HG02678 (cell line): Measurements from ENCODE around the gene HNRNPAB.
A peak's percentile ranks its signal among the peaks of the same experiment; 100 is the strongest.
"Not testable (repeated sequence)": the region's sequence is repeated elsewhere in the genome, so short reads cannot be mapped to it uniquely, and the experiment has no call there.

ENCODE experiments used
- ATAC-seq: cut with Tn5 transposase; IDR thresholded peaks from one replicate; pipeline ENCODE4 v1.9.1; 2021; ENCODE audit warnings: mild to moderate bottlenecking, moderate library complexity; ENCODE audit not compliant: unreplicated experiment

The HNRNPAB gene

GRCh38 chr5:178229111-178229510, 24.8 kb downstream of the HNRNPAB start:
- ATAC-seq = not testable (repeated sequence)

- ATAC-seq = no peak
Observed at GRCh38 chr5:178229861-178230260, 25.5 kb downstream of the HNRNPAB start.

- no peak for ATAC-seq
Observed at GRCh38 chr5:178230879-178231538, 26.7 kb downstream of the HNRNPAB start.

DNA sequence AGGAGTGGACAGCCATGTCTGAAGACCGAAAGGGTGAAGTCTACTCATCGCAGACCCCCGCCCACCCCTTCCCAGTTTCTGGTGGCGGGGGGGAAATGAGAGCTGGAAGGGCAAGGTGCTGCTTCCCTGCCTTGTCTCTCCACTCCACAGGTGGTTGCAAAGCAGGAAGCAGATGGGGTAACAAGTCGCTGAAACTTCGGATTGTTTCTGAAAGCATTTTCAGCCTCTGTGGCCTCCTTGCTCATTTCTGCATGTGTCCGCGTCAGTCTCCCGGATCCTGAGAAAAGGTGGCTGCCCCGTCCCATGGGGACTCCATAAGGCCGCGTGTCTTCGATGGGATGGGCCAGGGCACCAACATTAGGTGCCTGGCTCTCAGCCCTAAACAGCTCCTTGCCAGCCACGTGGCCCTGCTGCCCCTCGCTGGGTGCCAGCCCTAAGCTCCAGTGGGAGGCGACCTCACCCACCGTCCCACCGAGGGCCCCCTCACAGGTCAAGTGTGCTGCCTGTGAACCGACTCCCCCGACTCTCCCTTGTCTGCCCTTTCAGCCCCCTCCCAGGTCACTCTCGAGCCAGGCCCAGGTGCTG, 27.3 kb downstream of the HNRNPAB start:
- ATAC-seq = no peak

DNA sequence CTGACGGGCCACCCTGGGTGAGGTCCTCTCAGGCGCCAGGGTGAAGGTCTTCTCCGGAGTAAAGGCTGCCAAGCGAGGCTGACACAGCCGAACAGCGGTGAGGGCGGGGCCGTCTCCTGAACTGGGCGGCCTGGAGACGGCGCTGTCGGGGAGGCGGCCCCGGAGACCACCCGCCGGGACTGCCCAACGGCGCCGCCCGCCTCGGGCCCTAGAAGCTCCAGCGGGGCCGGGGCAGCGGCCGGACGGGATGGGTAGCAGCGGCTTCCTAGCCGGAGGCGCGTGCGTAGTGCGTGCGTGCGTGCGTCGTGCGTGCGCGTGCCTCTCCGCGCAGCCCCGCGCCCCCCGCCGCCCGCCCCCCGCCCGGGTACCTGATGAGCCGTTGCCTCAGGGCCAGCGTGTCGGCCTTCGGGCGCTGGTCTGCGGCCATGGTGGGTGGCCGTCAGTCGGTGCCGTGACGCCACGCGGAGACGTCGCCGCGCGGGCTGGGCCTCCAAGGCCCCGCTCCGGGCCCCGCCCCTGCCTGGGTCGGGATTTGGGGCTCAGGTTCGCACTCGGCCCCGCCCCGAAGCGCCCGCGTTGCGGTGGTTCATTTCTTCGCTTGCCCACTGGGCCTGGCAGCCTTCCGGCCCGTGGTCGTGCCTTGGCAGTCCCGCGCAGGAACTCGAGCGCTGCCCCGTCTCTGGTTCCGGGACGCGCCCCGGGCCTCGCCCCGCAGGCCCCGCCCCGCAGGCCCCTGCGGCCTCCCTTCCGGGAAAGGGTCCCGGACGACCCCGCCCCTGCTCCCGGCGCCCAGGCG, 28.0 kb downstream of the HNRNPAB start, which contains the start of gene PHYKPL:
Gene PHYKPL, minus strand, starts transcription at position 679 of the 796 bp plus-strand sequence. Its CDS starts 252 bp downstream, at position 427.
- ATAC-seq = peak; percentile 72

DNA sequence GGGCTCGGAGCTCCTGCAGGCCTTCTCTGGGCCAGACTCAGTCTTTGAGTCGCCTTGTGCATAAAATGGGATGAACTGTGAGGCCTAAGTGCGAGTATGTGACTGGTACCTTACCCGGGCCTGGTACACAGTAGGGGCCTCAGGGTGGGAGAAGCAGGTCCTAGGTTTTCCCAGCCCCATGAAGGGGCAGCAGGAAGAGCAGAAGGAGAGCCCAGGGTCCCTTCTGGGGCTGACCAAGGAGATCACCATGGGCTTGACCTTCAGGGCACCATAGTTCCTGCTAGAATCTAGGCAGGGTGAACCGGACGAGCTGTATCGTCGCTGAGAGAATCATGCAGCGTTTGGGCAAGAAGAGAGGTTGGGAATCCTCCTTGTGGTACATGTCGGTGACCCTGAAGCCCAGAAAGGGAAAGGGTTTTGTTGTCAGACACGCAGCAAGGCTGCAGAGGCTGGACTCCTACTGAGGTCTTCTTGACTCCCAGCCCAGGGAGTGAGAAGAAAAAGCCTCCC, 28.6 kb downstream of the HNRNPAB start:
- no peak for ATAC-seq

DNA sequence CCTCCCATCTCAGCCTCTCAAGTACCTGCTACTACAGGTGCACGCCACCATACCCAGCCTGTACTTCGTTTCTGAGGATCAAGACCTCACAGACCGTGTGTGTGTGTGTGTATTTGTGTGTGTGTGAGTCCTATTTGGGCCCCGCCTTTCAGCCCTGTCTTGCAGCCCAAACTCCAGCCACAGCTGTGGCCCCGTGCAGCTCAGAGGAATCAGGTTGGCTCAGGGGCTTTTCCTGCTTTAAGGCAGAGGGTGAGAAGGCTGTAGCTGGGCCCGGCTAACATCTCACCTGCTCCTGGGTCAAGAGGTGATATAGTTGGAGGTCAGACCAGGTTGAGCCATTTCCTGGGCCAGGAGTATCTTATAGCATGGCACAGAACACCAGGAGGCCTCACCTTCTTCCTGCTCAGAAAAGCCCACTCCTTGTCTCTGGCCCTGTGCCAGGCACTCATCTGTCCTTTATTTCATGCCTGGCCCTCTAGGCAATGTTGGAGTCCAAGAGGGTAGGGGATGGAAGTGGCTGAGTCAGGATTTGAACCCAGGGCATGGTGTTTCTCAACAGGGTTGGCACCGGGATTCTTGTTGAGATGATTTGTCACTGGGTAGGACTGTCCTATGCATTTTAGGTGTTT, 29.9 kb downstream of the HNRNPAB start:
- ATAC-seq = no peak

DNA sequence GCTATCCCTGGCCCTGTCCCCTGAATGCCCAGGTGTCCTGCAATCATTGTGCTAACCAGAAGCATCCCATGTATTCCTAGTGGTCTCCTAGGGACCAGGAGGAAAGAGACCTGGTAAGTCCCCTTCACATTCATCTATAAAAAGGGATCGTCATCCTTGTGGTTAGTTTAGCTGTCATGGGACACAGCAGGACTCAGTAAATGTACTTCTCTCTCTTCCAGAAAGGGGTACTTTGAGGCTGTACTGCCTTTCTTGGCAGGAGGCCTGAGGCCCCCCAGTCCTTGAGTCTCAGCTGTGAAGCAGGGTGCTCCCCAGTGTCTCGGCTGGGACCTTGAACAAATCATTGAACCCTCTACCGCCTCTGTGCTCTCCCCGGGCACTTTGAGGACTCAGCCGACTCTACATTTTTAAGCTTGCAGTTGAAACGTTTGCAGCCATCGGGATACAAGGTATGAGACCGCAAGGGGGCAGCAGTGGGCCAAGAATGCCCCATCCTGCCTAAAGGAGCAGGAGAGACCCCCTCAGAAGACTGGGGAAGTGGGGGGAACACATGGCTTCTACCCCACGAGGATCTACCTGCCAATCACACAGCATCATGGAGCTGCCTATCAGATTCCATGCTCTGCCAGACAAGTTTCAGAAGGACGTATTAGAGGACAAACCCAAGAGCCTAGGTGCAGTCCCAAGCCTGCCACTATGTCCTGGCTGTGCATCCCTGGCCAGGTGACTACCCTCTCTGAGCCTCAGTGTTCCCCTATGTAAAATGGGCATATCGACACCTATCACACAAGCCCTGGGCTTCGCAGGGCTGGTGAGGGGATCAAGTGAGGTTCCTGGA, 30.6 kb downstream of the HNRNPAB start:
- ATAC-seq = no peak

DNA sequence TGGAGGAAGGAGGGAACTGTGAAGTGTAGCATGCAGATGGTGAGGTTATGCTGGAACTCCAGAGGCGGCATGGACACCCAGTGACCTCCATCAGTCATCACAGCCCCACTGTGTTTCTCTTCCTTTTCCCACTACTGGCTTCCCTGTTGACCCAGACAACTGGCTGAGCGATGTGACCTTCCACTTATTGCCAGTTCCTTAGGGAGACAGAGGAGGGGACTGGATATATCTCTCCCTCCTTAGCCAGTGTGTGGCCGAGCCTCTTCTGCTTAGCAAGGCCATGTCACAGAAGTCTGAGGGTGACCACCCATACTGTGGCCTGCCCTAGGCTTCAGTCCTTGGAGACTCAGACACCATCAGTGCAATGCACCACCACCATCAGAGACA, 31.2 kb downstream of the HNRNPAB start:
- no peak for ATAC-seq

DNA sequence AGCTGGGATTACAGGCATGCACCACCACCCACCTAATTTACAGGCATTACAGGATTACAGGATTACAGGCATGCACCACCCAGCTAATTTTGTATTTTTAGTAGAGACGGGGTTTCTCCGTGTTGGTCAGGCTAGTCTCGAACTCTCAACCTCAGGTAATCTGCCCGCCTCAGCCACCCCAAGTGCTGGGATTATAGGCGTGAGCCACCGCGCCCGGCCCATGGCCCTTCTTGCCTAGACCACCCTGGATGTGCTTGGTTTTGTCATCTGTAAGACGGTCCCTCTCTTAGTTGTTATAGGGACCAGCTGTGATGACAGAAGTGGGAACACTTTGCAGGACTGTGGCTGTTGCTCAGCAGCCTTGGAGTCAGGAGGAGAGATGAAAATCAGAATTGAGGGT, 31.8 kb downstream of the HNRNPAB start:
- ATAC-seq = no peak

DNA sequence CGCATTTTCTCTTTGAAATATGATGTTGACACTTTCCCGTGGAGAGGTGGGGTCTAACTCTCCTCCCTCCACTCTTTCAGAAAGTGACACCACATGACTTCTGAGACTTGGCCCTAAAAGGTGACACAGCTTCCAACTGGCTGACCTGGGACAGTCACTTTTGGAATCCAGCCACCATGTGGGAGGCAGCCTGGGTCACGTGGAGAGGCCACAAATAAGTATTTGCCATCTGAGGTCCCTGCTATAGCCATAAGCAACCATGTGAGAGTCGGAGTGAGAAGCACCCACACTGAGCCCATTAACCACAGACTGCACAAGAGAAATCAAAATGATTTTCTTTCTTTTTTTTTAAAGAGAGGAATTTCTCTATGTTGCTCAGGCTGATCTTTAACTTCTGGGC, 32.3 kb downstream of the HNRNPAB start:
- no peak for ATAC-seq

GRCh38 chr5:178237431-178238312, 33.3 kb downstream of the HNRNPAB start:
- ATAC-seq = no peak

DNA sequence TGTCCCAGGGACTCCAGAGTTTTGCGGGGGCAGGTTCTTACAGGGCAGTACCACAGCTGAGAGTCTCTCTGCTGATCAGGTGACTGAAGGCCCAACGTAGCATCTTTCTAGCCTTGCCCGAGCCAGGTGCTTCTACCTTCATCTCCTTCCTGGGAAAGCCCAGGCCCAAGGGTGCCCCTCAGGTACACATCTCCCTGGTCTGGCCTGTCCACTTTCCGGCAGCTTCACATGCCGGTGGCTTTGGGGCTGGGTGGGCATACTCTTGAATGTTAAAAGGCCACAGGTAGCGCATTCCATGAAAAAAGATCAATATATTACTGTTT, 33.9 kb downstream of the HNRNPAB start:
- no peak for ATAC-seq

DNA sequence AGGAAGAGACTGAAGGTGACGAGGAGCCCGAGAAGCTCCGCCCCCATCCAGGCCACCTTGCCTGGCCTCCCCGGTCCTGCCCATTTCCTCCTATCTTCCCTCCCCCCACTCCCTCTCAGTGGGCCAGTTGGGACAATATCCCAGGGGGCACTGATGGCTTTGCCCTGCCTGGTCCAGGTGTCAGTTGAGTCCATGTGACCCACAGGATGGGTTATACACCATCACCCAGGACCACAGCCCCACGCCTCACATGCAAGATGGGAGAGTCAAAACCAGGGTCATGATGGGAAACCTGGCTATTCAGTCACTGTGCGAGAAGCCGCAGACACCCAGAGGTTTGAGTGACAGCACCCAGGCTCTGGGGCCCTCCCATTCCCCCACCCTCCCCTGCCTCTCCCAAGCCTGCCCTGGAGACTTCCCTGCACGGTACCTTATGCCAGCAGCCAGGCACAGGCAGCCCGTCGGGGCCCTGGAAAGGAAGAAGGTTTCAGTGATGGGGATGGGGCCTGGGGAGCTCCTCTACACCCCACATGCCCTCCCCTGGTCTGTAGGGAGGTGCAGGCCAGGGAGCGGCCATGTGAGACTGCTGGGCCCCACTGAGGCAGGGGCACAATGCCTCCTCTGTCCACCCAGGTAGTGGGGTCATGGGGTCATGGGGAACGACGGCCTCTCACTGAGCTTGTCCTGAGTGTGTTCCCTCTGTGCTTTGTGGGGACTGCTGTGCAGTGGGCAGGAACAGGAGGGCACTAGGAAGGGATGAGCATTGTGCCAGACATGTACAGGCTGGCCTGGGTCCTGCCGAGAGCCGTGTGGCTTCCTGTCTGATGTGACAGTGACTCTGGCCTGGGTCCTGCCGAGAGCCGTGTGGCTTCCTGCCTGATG, 34.6 kb downstream of the HNRNPAB start:
- no peak for ATAC-seq

GRCh38 chr5:178239626-178240301, 35.4 kb downstream of the HNRNPAB start:
- not testable (repeated sequence) for ATAC-seq

GRCh38 chr5:178240341-178240741, 36.0 kb downstream of the HNRNPAB start:
- no peak for ATAC-seq

DNA sequence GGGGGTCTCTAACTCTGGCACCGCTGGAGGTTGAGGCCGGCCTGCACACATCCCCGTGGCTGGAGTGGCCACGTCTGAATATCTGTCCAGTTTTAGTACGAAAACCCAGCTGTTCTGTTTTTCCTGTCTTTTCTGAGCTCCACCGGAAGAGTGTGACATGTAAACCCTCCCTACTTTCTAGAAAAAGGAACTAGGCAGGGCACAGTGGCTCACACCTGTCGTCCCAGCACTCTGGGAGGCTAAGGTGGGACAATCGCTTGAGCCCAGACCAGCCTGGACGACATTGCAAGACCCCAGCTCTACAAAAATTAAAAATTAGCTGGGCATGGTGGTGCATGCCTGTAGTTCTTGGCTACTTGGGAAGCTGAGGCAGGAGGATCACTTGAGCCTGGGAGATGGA, 36.4 kb downstream of the HNRNPAB start:
- no peak for ATAC-seq

- ATAC-seq = no peak
Observed at GRCh38 chr5:178241231-178241663, 36.9 kb downstream of the HNRNPAB start.
